Activated T-cell treated with anti-CD3 and anti-CD28 coated beads, Interleukin-2, amount 50 U/mL, for 48 hours (primary cell): ENCODE results near the gene TUBB8.
"Not testable (repeated sequence)": the region's sequence is repeated elsewhere in the genome, so short reads cannot be mapped to it uniquely, and the experiment has no call there.

Source experiments
- DNase-seq, 2 experiments: peaks; one replicate each; pipeline ENCODE4 v3.0.0-alpha.2; 2020

TUBB8 gene

DNA sequence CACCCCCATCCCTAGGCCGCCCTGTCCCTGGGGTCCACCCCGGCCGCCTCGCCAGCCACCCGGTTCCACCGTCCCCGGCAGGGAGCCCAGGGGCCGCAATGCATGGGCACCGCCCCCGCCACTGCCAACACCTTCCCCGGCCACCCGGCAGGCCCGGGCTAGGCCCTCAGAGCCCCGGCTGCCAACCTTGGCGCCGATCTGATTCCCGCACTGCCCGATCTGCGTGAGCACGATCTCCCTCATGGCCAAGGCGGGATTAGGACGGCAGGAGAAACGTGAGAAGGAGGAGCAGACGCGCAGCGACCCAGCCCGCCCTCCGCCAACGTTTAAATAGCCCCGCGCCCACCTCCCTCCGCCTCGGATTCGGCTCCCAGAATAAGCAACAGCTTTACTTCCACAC, at the start of gene TUBB8:
Gene TUBB8 (minus strand): TSS at position 301 of the 400 bp plus-strand sequence. CDS start 58 bp downstream, at position 243.
- no peak for DNase-seq

DNA sequence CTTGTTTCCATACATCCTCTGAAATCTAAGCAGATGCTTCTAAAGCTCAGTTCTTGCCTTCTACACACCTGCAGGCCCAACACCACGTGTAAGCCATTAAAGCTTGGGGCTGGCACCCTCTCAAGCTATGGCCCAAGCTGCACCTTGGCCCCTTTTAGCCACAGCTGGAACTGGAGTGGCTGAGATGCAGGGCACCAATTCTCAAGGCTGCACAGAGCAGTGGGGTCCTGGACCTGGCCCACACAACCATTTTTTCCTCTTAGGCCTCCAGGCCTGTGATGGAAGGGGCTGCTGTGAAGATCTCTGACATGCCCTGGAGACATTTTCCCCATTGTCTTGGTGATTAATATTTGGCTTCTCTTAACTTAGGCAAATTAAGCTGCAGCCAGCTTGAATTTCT, 47.4 kb upstream of the TUBB8 start:
- no peak for DNase-seq

- DNase-seq: no peak
Observed at GRCh38 chr10:95356-96115, 46.4 kb upstream of the TUBB8 start.

GRCh38 chr10:94613-95012, 45.5 kb upstream of the TUBB8 start:
- DNase-seq: no peak

GRCh38 chr10:92846-93245, 43.8 kb upstream of the TUBB8 start:
- no peak for DNase-seq

DNA sequence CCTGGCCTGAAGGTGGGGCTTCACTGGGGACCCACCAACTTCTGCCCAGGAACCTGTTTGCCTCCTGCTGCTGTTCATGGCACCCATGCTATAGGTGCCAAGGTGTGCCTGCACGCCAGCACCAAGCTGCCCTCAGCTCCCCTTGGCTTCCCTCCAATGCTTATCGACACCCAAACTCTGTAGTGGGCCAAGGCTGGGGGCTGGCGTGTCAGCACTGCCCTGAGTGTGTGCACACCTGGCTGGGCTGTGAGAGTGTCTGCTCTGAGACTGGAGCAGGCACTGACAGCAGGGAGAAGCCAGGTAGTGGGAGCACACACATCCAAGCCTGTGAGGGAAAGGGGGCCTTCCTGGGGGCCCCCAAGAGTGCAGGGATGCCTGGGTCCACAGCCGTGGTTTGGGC, 43.1 kb upstream of the TUBB8 start:
- no peak for DNase-seq

DNA sequence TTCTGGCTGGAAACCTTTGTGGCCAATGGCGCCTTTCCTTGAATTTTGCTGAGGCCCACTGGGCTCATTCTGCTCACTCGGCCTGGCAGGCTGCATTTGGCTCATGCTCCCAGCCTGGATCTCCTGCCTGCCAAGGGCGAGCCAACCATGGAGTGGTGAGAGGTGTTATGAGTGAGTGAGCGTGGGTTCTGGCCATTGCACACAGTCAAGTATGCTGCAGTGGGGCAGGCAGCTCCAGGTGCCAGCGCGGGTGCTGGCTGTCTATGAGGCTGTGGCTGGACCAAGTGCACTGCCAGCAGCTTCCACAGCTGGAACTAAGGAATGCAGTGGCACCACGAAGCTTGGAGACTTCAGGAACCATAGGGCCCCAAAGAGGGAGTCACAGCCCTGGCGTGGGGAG, 42.2 kb upstream of the TUBB8 start:
- no peak for DNase-seq

DNA sequence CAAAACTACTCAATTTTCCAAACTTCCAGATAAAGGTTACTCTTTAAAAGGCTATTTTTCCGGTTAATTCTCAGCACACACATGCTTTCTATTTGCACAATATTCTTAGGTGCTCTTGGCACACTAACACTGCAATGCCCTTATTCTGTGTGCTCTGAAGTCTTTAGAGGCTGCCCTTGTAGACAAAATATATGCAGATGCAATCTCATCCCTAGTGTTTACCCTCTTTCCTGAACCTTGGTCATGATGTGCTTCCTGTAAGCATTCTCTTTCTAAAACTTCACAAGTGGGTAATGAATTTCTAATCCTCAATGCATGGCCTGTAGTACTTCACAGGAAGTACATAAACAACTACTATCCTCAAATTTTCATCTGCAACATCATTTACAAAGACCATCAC, 41.1 kb upstream of the TUBB8 start:
- DNase-seq: no peak

DNA sequence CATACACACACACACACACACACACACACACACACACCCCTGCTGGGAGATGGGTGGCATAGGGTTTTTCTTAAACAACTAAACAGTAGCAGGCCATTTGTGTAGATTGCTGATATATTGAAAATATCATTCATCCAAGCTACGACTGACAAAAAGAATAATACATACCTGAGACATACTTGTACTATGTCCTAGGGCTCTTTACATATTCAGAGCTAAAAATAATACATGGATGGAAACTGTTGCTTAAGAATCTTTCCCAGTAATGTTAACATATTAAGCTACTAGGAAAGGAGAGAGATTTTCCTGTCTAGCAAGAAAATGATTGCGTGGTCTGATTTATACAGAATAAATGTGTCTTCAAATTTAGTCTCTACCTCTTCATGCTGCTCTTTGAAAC, 40.2 kb upstream of the TUBB8 start:
- DNase-seq: no peak

GRCh38 chr10:88253-88652, 39.2 kb upstream of the TUBB8 start:
- no peak for DNase-seq

DNA sequence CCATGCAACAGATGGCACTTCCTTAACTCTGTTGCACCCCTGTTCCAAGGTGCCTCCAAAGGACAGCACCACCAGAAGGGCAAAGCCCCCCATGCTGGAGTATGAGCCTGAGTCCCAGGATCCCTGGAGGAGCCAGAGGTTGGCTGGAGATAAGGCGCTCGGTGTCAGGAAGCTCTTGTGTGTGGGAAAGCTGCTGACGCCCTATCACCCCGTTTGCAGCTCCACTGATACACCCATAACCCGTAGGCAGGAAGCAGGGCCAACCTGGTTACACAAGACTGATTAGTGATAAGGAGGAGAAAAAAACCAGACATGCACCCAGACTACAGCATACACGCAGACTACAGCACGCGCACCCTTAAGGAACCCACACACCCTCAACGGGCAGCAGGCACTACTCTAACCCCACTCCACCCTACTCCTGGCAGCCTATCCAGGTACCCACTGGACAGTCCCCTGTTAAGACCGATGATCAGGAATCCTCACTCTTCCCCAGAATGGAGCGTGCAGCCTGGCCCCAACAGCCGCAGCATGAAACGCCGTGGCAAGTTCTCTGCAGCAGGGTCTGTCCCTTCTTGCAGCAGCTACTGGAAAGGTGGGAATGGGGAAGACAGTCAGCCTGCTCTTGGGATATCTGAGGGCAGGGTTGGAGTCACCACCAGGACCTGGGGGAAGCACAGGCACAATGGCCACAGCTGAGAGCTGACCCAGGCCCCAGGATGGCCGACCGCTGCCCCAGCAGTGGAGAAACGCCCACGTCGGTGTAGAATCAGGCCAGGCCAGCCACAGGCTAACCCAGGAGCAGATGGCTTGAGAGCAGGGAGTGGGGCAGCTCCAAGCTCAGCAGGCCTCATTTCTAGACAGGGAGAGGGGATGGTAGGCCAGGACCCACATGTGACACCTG, 38.3 kb upstream of the TUBB8 start:
- DNase-seq: no peak

DNA sequence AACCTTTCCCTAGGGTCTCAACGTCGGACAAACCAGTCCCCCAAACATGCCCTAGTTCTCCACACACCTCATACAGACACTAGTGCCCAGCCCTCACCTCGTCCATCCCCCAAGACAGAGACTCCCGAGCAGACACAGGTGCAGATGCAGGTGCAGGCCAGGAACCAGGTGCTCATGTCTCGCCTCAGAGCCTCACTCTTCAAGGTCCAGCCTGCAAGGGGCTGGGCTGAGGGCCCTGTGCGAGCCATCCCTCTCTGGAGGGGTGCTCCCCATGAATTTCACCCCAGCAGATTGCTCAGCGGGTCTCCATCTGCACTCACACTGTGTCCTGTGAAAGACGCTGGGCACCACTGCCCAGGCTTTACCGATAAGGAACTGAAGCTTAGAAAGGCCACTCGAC, 36.9 kb upstream of the TUBB8 start:
- DNase-seq: no peak

DNA sequence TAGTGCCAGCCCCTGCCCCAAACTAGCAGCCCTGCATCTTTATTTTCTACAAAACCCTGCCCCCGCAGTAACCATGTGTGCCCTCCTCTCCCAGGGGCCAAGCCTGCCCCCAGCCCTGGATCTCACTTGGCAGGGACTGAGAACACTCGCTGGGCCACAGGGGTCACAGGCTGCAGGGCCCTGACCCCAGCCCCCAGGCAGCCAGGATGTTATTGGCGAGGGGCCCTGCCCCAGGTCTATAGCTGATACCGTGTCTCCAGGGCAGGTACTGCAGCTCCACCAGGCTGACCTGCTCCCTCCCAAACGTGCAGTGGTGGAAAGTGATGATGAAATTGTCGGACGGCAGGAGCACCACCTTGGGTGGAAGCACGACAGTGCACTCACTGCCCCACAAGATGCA, 35.9 kb upstream of the TUBB8 start:
- no peak for DNase-seq

DNA sequence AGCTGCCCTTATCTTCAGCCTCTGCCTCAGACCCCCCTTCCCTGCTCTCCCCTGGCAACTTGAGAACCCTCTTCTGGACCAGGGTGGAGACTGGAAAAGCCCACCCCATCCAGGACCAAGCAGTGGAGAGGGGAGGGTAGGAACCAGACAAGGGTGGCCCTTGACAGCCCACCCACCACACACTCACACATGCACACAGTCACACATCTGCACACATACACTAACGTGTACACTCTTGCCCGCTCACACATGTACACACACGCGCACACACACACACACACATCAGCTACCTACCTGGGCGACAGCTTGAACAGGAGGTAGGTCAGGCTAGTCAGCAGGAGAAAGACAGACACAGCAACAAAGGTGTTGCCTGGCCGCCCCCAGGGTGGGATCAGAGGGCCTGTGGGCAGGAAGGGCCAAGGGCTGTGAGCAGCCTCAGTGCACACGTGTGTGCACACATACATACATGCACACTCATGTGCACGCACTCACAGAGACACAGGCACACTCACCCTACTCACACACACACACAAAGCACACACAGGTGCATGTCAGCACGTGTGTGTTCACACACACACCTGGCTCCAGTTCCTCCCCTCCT, 34.9 kb upstream of the TUBB8 start:
- DNase-seq: no peak

DNA sequence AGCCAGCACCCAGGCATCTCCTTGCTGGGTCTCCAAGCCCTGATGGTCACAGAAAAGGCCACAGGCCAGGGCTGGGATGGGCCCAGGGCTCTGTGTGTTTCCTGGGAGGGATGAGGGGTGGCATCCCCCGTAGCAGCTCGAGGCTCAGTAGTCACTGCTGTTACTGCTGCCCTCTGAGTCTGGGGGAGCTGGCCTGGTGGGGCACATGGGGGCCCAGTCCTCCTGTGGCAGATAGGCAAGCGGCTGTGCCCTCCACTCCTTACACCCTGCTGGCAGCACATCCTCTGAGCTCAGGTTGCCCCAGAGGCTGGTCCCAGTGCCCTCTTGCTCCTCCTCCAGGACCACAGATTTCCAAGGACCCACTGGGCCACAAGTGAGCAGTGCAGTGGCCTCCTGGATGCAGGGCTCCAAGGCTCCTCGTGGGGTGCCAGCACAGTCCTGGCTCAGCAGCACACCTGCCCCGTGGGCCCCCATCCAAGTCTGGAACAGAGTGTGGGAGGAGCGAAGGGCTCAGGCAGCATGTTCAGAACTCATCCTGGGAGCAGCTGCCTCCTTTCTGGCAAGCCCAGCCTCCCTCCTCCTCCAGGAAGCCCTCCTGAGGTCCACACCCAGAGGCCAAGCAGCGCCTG, 31.5 kb upstream of the TUBB8 start:
- DNase-seq: no peak

- no peak for DNase-seq
Observed at GRCh38 chr10:79532-80215, 30.6 kb upstream of the TUBB8 start.

DNA sequence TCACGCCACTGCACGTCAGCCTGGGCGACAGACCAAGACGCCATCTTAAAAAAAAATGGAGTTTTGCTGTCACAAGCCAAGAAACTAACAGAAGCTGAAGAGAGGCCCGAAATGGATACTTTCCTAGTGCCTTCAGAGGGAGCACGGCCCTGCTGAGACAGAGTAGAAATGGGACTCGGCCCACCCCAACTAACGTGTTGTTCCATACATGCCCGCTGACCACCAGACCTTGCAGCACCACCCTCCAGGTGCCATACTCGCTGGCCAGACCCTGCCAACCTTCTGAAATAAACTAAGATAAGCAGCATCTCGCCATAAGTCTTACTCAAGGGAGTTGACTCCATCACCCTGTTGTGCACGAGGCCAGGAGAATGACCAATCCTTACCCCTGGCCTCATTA, 29.5 kb upstream of the TUBB8 start:
- no peak for DNase-seq

DNA sequence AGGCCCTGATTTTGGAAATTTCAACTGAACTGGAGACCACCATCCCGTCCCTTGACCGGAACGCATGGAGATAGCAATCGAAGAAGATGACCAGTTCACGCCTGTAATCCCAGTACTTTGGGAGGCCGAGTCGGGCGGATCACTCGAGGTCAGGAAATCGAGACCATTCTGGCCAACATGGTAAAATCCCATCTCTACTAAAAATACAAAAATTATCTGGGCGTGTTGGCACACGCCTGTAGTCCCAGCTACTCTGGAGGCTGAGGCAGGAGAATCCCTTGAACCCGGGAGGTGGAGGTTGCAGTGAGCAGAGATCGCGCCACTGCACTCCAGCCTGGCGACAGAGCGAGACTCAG, 25.1 kb upstream of the TUBB8 start:
- not testable (repeated sequence) for DNase-seq

- DNase-seq: peak; percentile 67 to 72
Observed at GRCh38 chr10:73543-74265, 24.6 kb upstream of the TUBB8 start.

DNA sequence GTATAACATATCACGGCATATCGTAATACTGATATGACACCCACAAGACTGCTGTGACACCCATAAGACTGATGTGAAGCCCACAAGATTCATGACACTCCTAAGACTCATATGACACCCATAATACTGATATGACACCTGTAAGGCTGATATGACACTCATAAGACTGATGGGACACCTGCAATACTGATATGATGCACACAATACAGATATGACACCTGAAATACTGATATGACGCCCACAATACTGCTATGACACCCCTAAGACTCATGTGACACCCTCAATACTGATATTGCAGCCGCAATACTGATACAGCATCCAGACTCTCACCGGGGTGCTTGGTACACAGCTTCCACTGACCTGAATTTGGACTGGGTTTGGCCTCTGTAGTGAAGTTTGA, 19.1 kb upstream of the TUBB8 start:
- DNase-seq: not testable (repeated sequence)

GRCh38 chr10:49926-50325, 830 bp upstream of the TUBB8 start:
- DNase-seq: not testable (repeated sequence)

GRCh38 chr10:47864-48263, 1.2 kb downstream of the TUBB8 start:
- DNase-seq: not testable (repeated sequence)
